Measurements from ENCODE around the gene DAB2IP. TPM values are rescaled to one million over a fixed set of nuclear protein-coding genes. Genes with fewer than 3 reads are reported as not detected.

Gene DAB2IP
- total and polyA plus RNA-seq, 5 donors from 2014 or later, result not detected

GRCh38 chr9:121698627-121699570 lies 47.5 kb downstream of the DAB2IP start:
- Mint-ChIP-seq H3K4me3 (peak overlapping the region in 2 of 4 donors; percentile 31 to 58), H3K36me3 (no peaks in the 10 kb centered on the region), H3K4me1 (peaks cover 0 to 7% (median 0%) of the 10 kb centered on the region in 4 donors), H3K9me3 (peaks cover 0 to 2% (median 0%) of the 10 kb centered on the region in 7 donors), H3K27me3 (peaks cover 34% of the 10 kb centered on the region), H3K27ac (no peak overlapping the region)
- ATAC-seq (ENCODE audit: low read depth in 2 of 2) (peak; percentile 33 to 45), DNase-seq (peak in 2 of 3 donors; percentile 17 to 78)
- Histone ChIP-seq H3K27ac (ENCODE audit: insufficient read depth, low read length, poor library complexity, severe bottlenecking) (no peak overlapping the region), H3K27me3 (ENCODE audit: control insufficient read depth, insufficient read depth, low read length) (peaks cover 14% of the 10 kb centered on the region), H3K4me3 (ENCODE audit: low read depth, low read length) (no peak overlapping the region), H3K9me3 (ENCODE audit: control insufficient read depth in 2 of 2, low read length in 2 of 2) (no peaks in the 10 kb centered on the region), H3K36me3 (ENCODE audit: control insufficient read depth, insufficient read depth, low read length) (no peaks in the 10 kb centered on the region), H3K4me1 (ENCODE audit: control insufficient read depth, insufficient read depth, low read length, poor library complexity, severe bottlenecking) (peaks cover 17% of the 10 kb centered on the region)

DNA sequence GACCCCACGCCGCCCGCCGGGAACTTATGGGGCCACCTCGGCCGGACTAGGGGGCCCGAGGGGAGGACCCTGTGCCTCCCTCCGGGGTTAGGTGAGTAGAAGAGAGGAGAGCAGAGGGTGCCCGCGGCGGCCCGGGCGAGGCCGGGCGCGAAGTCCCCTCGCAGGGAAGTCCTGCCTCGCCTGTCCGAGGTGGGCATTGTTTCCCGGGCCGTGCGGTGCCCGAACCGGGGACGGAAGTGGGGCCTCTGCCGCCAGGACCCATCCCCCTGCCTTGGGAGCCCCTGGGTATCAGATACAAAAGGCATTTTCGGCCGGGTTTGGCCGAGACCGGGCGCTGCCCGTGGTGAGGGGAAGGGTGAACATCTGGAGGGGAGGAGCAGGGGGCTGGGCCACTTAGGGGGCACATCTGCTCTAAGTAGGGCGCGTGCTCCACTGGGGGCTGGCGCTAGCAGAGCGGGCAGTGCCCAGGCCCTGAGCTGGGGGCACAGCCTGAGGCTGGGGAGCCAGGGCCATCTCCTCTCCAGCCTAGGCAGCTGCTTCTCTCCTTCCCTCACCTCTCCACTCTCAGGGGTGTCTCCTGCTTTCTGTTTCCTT lies 48.2 kb downstream of the DAB2IP start:
- no peak overlapping the region for H3K27ac ChIP-seq (ENCODE audit: insufficient read depth, low read length, poor library complexity, severe bottlenecking)

DNA sequence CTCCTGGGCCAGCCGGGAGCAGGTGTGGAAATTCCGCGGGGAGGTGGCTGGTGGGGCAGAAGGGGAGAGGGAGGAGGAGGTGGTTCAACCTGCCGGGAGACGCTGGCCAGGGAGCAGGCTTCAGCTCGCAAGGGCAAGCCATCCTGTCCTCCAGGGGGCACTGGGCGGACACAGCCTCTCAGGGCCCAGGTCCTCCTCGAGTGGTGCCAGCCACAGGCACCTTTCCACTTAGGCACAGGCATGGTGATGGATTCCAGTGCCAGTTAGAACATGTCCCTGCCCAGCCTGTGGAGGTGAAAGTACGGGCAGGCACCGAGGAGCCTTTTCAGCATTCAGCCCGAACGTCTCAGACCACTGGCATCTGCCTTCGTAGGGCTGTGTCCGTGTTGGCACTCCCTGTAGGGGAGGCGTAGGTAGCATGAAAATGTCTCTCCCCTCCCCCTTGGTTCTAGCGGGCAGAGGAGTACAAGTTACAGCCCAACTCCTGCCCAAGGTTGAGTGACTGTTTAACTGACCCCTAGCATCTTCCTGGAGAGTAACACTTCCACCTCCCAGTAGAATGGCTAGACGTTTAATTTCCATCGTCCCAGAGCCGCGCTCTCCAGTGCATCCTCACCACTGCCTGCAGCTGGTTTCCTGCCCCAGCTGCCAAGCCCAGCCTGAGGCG lies 48.9 kb downstream of the DAB2IP start:
- DNase-seq (peak in 1 of 3 donors; percentile 16), ATAC-seq (ENCODE audit: low read depth in 2 of 2) (no peak)
- Histone ChIP-seq H3K4me3 (ENCODE audit: low read depth, low read length) (no peak overlapping the region), H3K27ac (ENCODE audit: insufficient read depth, low read length, poor library complexity, severe bottlenecking) (no peak overlapping the region), H3K9me3 (ENCODE audit: control insufficient read depth in 2 of 2, low read length in 2 of 2) (no peaks in the 10 kb centered on the region), H3K36me3 (ENCODE audit: control insufficient read depth, insufficient read depth, low read length) (no peaks in the 10 kb centered on the region), H3K4me1 (ENCODE audit: control insufficient read depth, insufficient read depth, low read length, poor library complexity, severe bottlenecking) (peaks cover 17% of the 10 kb centered on the region), H3K27me3 (ENCODE audit: control insufficient read depth, insufficient read depth, low read length) (peaks cover 14% of the 10 kb centered on the region)
- Mint-ChIP-seq H3K36me3 (no peaks in the 10 kb centered on the region), H3K27ac (no peak overlapping the region), H3K27me3 (peaks cover 43% of the 10 kb centered on the region), H3K4me1 (peaks cover 0 to 7% (median 0%) of the 10 kb centered on the region in 4 donors), H3K9me3 (peaks cover 0 to 2% (median 0%) of the 10 kb centered on the region in 7 donors), H3K4me3 (peak overlapping the region in 1 of 4 donors; percentile 27)

More for the DNA sequence above, 48.2 kb downstream of the DAB2IP start:
- no peaks in the 10 kb centered on the region for H3K36me3 Mint-ChIP-seq
- Histone ChIP-seq H3K4me3 (ENCODE audit: low read depth, low read length) (no peak overlapping the region), H3K4me1 (ENCODE audit: control insufficient read depth, insufficient read depth, low read length, poor library complexity, severe bottlenecking) (peaks cover 17% of the 10 kb centered on the region), H3K27me3 (ENCODE audit: control insufficient read depth, insufficient read depth, low read length) (peaks cover 14% of the 10 kb centered on the region), H3K36me3 (ENCODE audit: control insufficient read depth, insufficient read depth, low read length) (no peaks in the 10 kb centered on the region), H3K9me3 (ENCODE audit: control insufficient read depth in 2 of 2, low read length in 2 of 2) (no peaks in the 10 kb centered on the region)
- peaks cover 0 to 7% (median 0%) of the 10 kb centered on the region in 4 donors for H3K4me1 Mint-ChIP-seq
- no peak overlapping the region for H3K27ac Mint-ChIP-seq
- DNase-seq, result no peak
- H3K27me3 Mint-ChIP-seq, result peaks cover 41% of the 10 kb centered on the region
- no peak for ATAC-seq (ENCODE audit: low read depth in 2 of 2)
- peaks cover 0 to 2% (median 0%) of the 10 kb centered on the region in 7 donors for H3K9me3 Mint-ChIP-seq
- peak overlapping the region in 1 of 4 donors; percentile 39 for H3K4me3 Mint-ChIP-seq

DNA sequence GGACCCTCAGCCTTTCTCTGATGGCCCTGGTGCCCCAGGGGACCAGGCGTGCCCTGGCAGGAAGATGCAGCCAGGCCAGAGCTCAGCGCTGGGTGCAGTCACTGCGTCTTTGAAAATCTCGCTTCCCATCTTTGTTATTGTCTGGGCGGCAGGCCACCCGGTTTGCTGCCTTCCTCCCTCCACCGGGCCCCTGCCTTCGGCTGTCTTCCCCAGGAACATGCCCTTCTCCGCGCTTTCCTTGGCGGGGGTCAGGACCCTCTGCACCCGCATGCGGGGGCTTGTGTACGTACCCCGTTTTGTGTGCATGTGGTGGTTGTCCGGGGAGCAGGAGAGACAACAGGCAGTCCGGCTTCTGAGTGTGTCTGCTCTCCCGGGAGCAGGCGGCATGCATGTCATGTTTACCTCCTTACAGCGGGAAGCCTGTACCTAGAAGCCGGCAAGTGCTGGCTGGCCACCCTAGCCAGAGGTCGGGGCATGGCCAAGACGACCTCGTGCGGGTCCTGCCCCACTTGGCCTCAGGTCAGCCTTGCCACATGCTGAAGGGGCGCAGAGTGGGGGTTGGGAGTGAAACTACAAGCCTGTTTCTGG lies 49.5 kb downstream of the DAB2IP start:
- ATAC-seq (ENCODE audit: low read depth in 2 of 2) (no peak), DNase-seq (no peak)
- Histone ChIP-seq H3K36me3 (ENCODE audit: control insufficient read depth, insufficient read depth, low read length) (no peaks in the 10 kb centered on the region), H3K27me3 (ENCODE audit: control insufficient read depth, insufficient read depth, low read length) (peaks cover 14% of the 10 kb centered on the region), H3K4me1 (ENCODE audit: control insufficient read depth, insufficient read depth, low read length, poor library complexity, severe bottlenecking) (peaks cover 17% of the 10 kb centered on the region), H3K9me3 (ENCODE audit: control insufficient read depth in 2 of 2, low read length in 2 of 2) (no peaks in the 10 kb centered on the region), H3K27ac (ENCODE audit: insufficient read depth, low read length, poor library complexity, severe bottlenecking) (no peak overlapping the region), H3K4me3 (ENCODE audit: low read depth, low read length) (no peak overlapping the region)
- Mint-ChIP-seq H3K27me3 (peaks cover 43% of the 10 kb centered on the region), H3K4me3 (no peak overlapping the region), H3K27ac (no peak overlapping the region), H3K36me3 (no peaks in the 10 kb centered on the region), H3K4me1 (peaks cover 0 to 7% (median 0%) of the 10 kb centered on the region in 4 donors), H3K9me3 (peaks cover 0 to 2% (median 0%) of the 10 kb centered on the region in 7 donors)

DNA sequence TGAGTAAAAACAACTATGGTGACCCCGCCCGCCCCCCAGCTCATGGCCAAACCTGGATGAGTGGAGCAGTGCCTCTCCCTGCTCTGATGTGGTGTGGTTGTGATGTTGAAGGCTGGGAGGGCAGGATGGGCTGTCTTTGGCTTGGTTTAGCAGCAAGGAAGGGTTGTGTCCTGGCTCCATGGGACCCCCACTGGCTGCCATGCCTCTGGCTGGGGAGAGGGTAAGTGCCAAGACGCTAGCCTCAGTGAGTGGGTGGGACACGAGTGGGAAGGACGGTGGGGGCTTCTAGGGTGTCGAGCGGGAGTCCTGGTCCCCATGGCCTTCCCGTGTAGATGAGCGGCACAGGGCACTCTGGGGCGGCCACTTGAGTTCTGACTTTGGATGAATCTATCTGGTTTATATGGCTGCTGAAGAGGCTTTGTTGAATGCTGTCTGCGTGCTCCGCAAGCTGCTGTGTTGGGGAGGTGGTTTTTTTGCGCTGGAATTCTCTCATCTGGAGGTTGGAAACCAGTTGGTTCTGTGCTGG lies 50.4 kb downstream of the DAB2IP start:
- Histone ChIP-seq H3K4me3 (ENCODE audit: low read depth, low read length) (no peak overlapping the region), H3K9me3 (ENCODE audit: control insufficient read depth in 2 of 2, low read length in 2 of 2) (no peaks in the 10 kb centered on the region), H3K27me3 (ENCODE audit: control insufficient read depth, insufficient read depth, low read length) (peaks cover 12% of the 10 kb centered on the region), H3K36me3 (ENCODE audit: control insufficient read depth, insufficient read depth, low read length) (no peaks in the 10 kb centered on the region), H3K27ac (ENCODE audit: insufficient read depth, low read length, poor library complexity, severe bottlenecking) (no peak overlapping the region), H3K4me1 (ENCODE audit: control insufficient read depth, insufficient read depth, low read length, poor library complexity, severe bottlenecking) (peaks cover 17% of the 10 kb centered on the region)
- no peak overlapping the region for H3K4me3 Mint-ChIP-seq
- H3K9me3 Mint-ChIP-seq, result peaks cover 0 to 2% (median 0%) of the 10 kb centered on the region in 7 donors
- H3K27me3 Mint-ChIP-seq, result peaks cover 37% of the 10 kb centered on the region
- ATAC-seq (ENCODE audit: low read depth in 2 of 2), result no peak
- no peaks in the 10 kb centered on the region for H3K36me3 Mint-ChIP-seq
- no peak overlapping the region for H3K27ac Mint-ChIP-seq
- DNase-seq, result no peak
- peaks cover 0 to 7% (median 0%) of the 10 kb centered on the region in 4 donors for H3K4me1 Mint-ChIP-seq

- no peak overlapping the region for H3K4me3 ChIP-seq (ENCODE audit: low read depth, low read length)
- ATAC-seq (ENCODE audit: low read depth in 2 of 2) (no peak), DNase-seq (no peak)
- H3K4me1 Mint-ChIP-seq, result peaks cover 0 to 9% (median 7%) of the 10 kb centered on the region in 4 donors
- no peaks in the 10 kb centered on the region for H3K9me3 Mint-ChIP-seq
- H3K4me3 Mint-ChIP-seq, result no peak overlapping the region
- no peaks in the 10 kb centered on the region for H3K36me3 ChIP-seq (ENCODE audit: control insufficient read depth, insufficient read depth, low read length)
- H3K27me3 ChIP-seq (ENCODE audit: control insufficient read depth, insufficient read depth, low read length), result no peaks in the 10 kb centered on the region
- H3K27me3 Mint-ChIP-seq, result peaks cover 23% of the 10 kb centered on the region
- no peaks in the 10 kb centered on the region for H3K9me3 ChIP-seq (ENCODE audit: control insufficient read depth in 2 of 2, low read length in 2 of 2)
- peaks cover 20% of the 10 kb centered on the region for H3K4me1 ChIP-seq (ENCODE audit: control insufficient read depth, insufficient read depth, low read length, poor library complexity, severe bottlenecking)
- no peaks in the 10 kb centered on the region for H3K36me3 Mint-ChIP-seq
- no peak overlapping the region for H3K27ac ChIP-seq (ENCODE audit: insufficient read depth, low read length, poor library complexity, severe bottlenecking)
- H3K27ac Mint-ChIP-seq, result no peak overlapping the region
Observed at GRCh38 chr9:121703014-121703734, 51.7 kb downstream of the DAB2IP start.

Data from CD4-positive, CD25-positive, alpha-beta regulatory T cell (primary cell).